Adrenal gland (tissue), 12 donors: ENCODE results near the gene CGNL1. TPM values are rescaled to one million over a fixed set of nuclear protein-coding genes. Genes with fewer than 3 reads are reported as not detected.

Experiments used
- DNase-seq, 7 donors: peaks; one replicate each; pipeline ENCODE4 v3.0.0-alpha.2; 2019 to 2020
- H3K27ac ChIP-seq, 5 donors: fragments of 200-600 bp; sonication (generic) in 4 of 5; 1 replicate in 3 of 5; 2 replicates in 2 of 5; pipeline versions ENCODE4 v1.5.1 to v1.8.0; 2016 to 2020; ENCODE audit warnings: mild to moderate bottlenecking in 1 of 5
- H3K27me3 ChIP-seq: fragments of 200-600 bp; 2 replicates; pipeline ENCODE4 v1.8.0; 2021
- H3K36me3 ChIP-seq, 2 donors: fragments of 200-600 bp; replicated peaks in 1 of 2; 1 replicate in 1 of 2; 2 replicates in 1 of 2; pipeline versions ENCODE4 v1.5.1 to v1.8.0; 2018 to 2022
- H3K4me1 ChIP-seq, 2 donors: fragments of 200-600 bp; replicated peaks in 1 of 2; 1 replicate in 1 of 2; 2 replicates in 1 of 2; pipeline versions ENCODE4 v1.5.1 to v1.8.0; 2018 to 2021
- H3K4me3 ChIP-seq, 4 donors: fragments of 200-600 bp; sonication (generic) in 3 of 4; one replicate each; pipeline ENCODE4 v1.5.1; 2016 to 2018
- H3K9me3 ChIP-seq, 3 donors: fragments of 200-600 bp; sonication (generic) in 1 of 3; replicated peaks in 1 of 3; 1 replicate in 2 of 3; 2 replicates in 1 of 3; pipeline versions ENCODE4 v1.5.1 to v1.8.0; 2016 to 2021
- CTCF ChIP-seq, 6 experiments: fragments of 450-650 bp in 4 of 6; fragments of 200-600 bp in 2 of 6; sonication (generic) in 1 of 6; IDR thresholded peaks; 1 replicate in 5 of 6; 2 replicates in 1 of 6; pipeline versions ENCODE4 v1.5.1 to v1.8.0; 2016 to 2021; ENCODE audit warnings: antibody characterized with exemption in 6 of 6, mild to moderate bottlenecking in 2 of 6, moderate library complexity in 1 of 6
- POLR2A ChIP-seq, 2 donors: fragments of 450-650 bp; IDR thresholded peaks; one replicate each; pipeline ENCODE4 v1.6.1; 2017; ENCODE audit warnings: antibody characterized with exemption in 2 of 2, mild to moderate bottlenecking in 2 of 2, moderate library complexity in 1 of 2
- WGBS, 4 donors: extraction: QIAGEN DNeasy Blood & Tissue Kit in 2 of 4; methylation state at CpG; one replicate each; pipeline versions ENCODE4 v1.1.5 to v1.1.7; 2013 to 2017; 5-methylcytosine and 5-hydroxymethylcytosine counted together
- intact Hi-C, 2 donors: fragments of 100-400 bp; cut with DNase I; formaldehyde crosslinking; loops; one replicate each; pipeline versions ENCODE4 v1.14.1 to v1.15.0; 2022 to 2023
- polyA plus RNA-seq, 3 donors: library from polyadenylated mRNA; stranded (reverse); fragments of 200-250 nt in 2 of 3; fragments of 350-450 nt in 1 of 3; fragmentation: Illumina TruSeq in 1 of 3; extraction: RNeasy Lipid Tissue Mini Kit (QIAGEN cat#74804) in 1 of 3; gene quantifications; one replicate each; pipeline ENCODE4 v1.2.3, GENCODE V29; 2013 to 2014
- total RNA-seq, 9 donors: library from RNA; depleted of rRNA in 4 of 9; stranded (reverse); fragments of >200 nt in 4 of 9; fragments of 120-200 nt in 1 of 9; fragmentation: NEBNext Ultra II Directional in 1 of 9; extraction: Animal tissue kit (Norgen Biotek cat#: 25700) in 1 of 9; gene quantifications; one replicate each; pipeline versions ENCODE4 v1.1.0 to v1.2.4, GENCODE V29; 2013 to 2023
- donor health status: healthy with polysubstance abuse.
- donor health status: Bipolar disorder and iron deficiency.
- donor health status: DM: yes; HTN: yes; CAD: no.
- donor health status: DM: no; HTN: no; CAD: no.
- donor health status: DM: no; HTN: no; CAD: no.
- donor health status: DM: yes; HTN: yes; CAD: no.

CGNL1 gene
- total and polyA plus RNA-seq, 12 donors = 5.2 to 49.5 (median 22.0) TPM

DNA sequence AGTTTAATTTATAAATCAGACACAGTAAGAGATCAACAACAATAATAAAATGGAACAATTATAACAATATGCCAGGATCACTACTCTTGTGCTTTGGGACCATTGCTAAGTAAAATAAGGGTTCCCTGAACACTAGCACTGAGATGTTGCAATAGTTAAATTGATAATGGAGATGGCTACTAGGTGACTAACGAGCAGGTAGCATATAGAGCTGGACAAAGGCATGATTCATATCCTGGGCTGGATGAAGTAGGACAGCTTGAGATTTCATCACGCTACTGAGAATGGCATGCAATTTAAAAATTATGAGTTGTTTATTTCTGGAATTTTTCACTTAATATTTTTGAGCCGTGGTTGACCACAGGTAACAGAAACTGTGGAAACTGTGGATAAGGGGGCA lies 194.7 kb downstream of the CGNL1 start:
- Histone ChIP-seq H3K4me1 (peaks cover 0 to 3% of the 10 kb centered on the region in 2 donors), H3K9me3 (no peaks in the 10 kb centered on the region), H3K27me3 (no peaks in the 10 kb centered on the region), H3K36me3 (no peaks in the 10 kb centered on the region), H3K27ac (no peak overlapping the region), H3K4me3 (no peak overlapping the region)
- DNase-seq = no peak
- intact Hi-C loops = loop anchor here in 1 of 2 donors (10.0 kb wide), 1 partner anchor 294 kb away; no protein-coding TSS in a partner anchor
- WGBS, 4 donors = 59 to 79% (median 68%) methylated on average over 3 of the region's 3 CpGs
- no peak for TF ChIP-seq POLR2A (IDR thresholded peaks at IDR 0.05)
- TF ChIP-seq CTCF (IDR thresholded peaks at IDR 0.05) = no peak

DNA sequence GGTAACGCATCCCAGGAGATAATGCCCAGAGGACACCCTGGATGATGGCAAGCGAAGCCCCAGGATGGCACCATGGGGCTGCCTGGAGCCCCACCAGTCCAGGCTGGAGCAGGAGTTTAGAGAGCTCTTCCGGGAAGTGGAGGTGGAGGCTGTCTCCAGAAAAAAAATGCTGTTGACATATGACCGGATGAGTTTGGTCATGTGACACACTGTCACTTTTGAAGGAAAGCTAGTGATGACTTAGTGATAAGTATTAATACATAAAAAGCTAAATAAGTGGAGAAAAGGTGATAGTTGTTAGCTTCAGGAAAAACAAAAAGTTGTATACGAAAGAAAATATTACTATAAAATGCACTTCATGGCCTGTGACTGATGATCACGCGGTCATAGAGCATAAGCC lies 195.4 kb downstream of the CGNL1 start:
- no peak for TF ChIP-seq POLR2A (IDR thresholded peaks at IDR 0.05)
- TF ChIP-seq CTCF (IDR thresholded peaks at IDR 0.05) = no peak
- Histone ChIP-seq H3K4me1 (peaks cover 0 to 3% of the 10 kb centered on the region in 2 donors), H3K9me3 (no peaks in the 10 kb centered on the region), H3K27me3 (no peaks in the 10 kb centered on the region), H3K36me3 (no peaks in the 10 kb centered on the region), H3K27ac (no peak overlapping the region), H3K4me3 (no peak overlapping the region)
- 93 to 96% (median 94%) methylated on average over 7 of the region's 7 CpGs for WGBS, 4 donors
- intact Hi-C loops = loop anchor here in 1 of 2 donors (10.0 kb wide), 1 partner anchor 293 kb away; no protein-coding TSS in a partner anchor
- DNase-seq = no peak

- H3K36me3 ChIP-seq = no peaks in the 10 kb centered on the region
- no peak overlapping the region for H3K27ac ChIP-seq
- no peaks in the 10 kb centered on the region for H3K4me1 ChIP-seq
- WGBS, 4 donors = 87 to 98% (median 95%) methylated on average over 3 of the region's 3 CpGs
- no peak overlapping the region for H3K4me3 ChIP-seq
- H3K9me3 ChIP-seq = no peaks in the 10 kb centered on the region
- TF ChIP-seq CTCF (IDR thresholded peaks at IDR 0.05) = no peak
- TF ChIP-seq POLR2A (IDR thresholded peaks at IDR 0.05) = no peak
- DNase-seq = no peak
- H3K27me3 ChIP-seq = no peaks in the 10 kb centered on the region
- intact Hi-C loops = loop anchor here in 1 of 2 donors (10.0 kb wide), 1 partner anchor 292 kb away; no protein-coding TSS in a partner anchor
Observed at GRCh38 chr15:57572468-57572867, 196.2 kb downstream of the CGNL1 start.

DNA sequence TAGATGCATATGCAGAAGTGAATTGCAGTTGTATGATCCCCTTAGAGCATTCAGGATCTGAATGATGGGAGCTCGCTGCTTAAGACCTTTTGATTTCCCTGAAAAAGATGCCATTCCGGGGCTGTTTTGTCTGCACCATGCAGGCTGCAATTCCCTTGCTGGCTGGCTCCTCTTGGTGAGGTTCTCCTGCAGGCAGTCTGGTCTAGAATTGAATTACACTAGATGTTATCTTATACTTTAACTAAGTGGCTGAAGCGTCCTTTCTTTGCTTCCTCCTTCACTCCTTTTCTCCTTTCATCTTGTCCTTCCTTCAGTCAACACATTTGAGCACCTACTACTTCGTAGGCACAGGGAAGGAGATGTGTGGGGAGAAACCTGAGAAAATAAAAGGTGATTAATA lies 196.8 kb downstream of the CGNL1 start:
- Histone ChIP-seq H3K9me3 (no peaks in the 10 kb centered on the region), H3K27ac (no peak overlapping the region), H3K36me3 (no peaks in the 10 kb centered on the region), H3K27me3 (no peaks in the 10 kb centered on the region), H3K4me3 (no peak overlapping the region), H3K4me1 (no peaks in the 10 kb centered on the region)
- WGBS, 4 donors = 84 to 89% (median 85%) methylated on average over 4 of the region's 4 CpGs
- intact Hi-C loops = loop anchor here in 1 of 2 donors (10.0 kb wide), 1 partner anchor 292 kb away; no protein-coding TSS in a partner anchor
- no peak for DNase-seq
- TF ChIP-seq POLR2A (IDR thresholded peaks at IDR 0.05) (no peak), CTCF (IDR thresholded peaks at IDR 0.05) (no peak)
